Heart left ventricle (tissue), 16 donors: ENCODE data around the gene CSNK2A2. TPM values are rescaled to one million over a fixed set of nuclear protein-coding genes. Genes with fewer than 3 reads are reported as not detected.

Source experiments
- ATAC-seq, 4 donors: fragments of 200-7000 bp; cut with Tn5 transposase; one replicate each; pipeline ENCODE4 v1.9.1; 2020 to 2022; ENCODE audit warnings: moderate library complexity in 4 of 4, mild to moderate bottlenecking in 3 of 4, moderate number of reproducible peaks in 1 of 4
- DNase-seq, 5 donors: peaks; one replicate each; pipeline ENCODE4 v3.0.0-alpha.2; 2020
- H3K27ac ChIP-seq, 12 donors: fragments of 200-600 bp; sonication (generic) in 4 of 12; one replicate each; pipeline versions ENCODE4 v1.5.0 to v1.8.0; 2016 to 2022; ENCODE audit warnings: mild to moderate bottlenecking in 2 of 12
- H3K27me3 ChIP-seq, 9 donors: fragments of 200-600 bp; sonication (generic) in 2 of 9; one replicate each; pipeline versions ENCODE4 v1.5.1 to v1.8.0; 2016 to 2022; ENCODE audit warnings: mild to moderate bottlenecking in 3 of 9
- H3K36me3 ChIP-seq, 9 donors: fragments of 200-600 bp; sonication (generic) in 2 of 9; one replicate each; pipeline versions ENCODE4 v1.5.0 to v1.8.0; 2018 to 2022; ENCODE audit warnings: mild to moderate bottlenecking in 2 of 9
- H3K4me1 ChIP-seq, 12 donors: fragments of 200-600 bp; sonication (generic) in 4 of 12; one replicate each; pipeline versions ENCODE4 v1.5.0 to v1.8.0; 2016 to 2022; ENCODE audit warnings: mild to moderate bottlenecking in 3 of 12
- H3K4me3 ChIP-seq, 12 donors: fragments of 200-600 bp; sonication (generic) in 4 of 12; one replicate each; pipeline versions ENCODE4 v1.5.0 to v1.8.0; 2017 to 2022; ENCODE audit warnings: mild to moderate bottlenecking in 9 of 12, moderate library complexity in 4 of 12
- H3K9me3 ChIP-seq, 12 donors: fragments of 200-600 bp; sonication (generic) in 4 of 12; one replicate each; pipeline versions ENCODE4 v1.5.0 to v1.8.0; 2016 to 2022; ENCODE audit warnings: mild to moderate bottlenecking in 1 of 12
- CTCF ChIP-seq, 12 donors: fragments of 200-600 bp; sonication (generic) in 4 of 12; IDR thresholded peaks; one replicate each; pipeline versions ENCODE4 v1.5.0 to v1.8.0; 2018 to 2022; ENCODE audit warnings: antibody characterized with exemption in 12 of 12, mild to moderate bottlenecking in 5 of 12
- POLR2A ChIP-seq, 2 donors: fragments of 450-650 bp; IDR thresholded peaks; one replicate each; pipeline ENCODE4 v1.6.1; 2017; ENCODE audit warnings: antibody characterized with exemption in 2 of 2, mild to moderate bottlenecking in 2 of 2, moderate library complexity in 2 of 2
- WGBS, 4 donors: extraction: QIAGEN DNeasy Blood & Tissue Kit in 2 of 4; methylation state at CpG; one replicate each; pipeline versions ENCODE4 v1.1.5 to v1.1.7; 2013 to 2018; 5-methylcytosine and 5-hydroxymethylcytosine counted together
- intact Hi-C, 10 donors: fragments of 100-400 bp; cut with DNase I; formaldehyde crosslinking; loops; one replicate each; pipeline versions ENCODE4 v1.11.1 to v1.14.2; 2022
- polyA plus RNA-seq, 2 donors: library from polyadenylated mRNA; stranded (reverse); fragments of 200-250 nt; gene quantifications; one replicate each; pipeline ENCODE4 v1.2.3, GENCODE V29; 2013
- total RNA-seq, 9 donors: library from RNA; depleted of rRNA in 2 of 9; stranded (reverse); fragments of >200 nt in 2 of 9; fragmentation: NEBNext Ultra II Directional in 3 of 9; extraction: Animal tissue kit (Norgen Biotek cat#: 25700) in 3 of 9; gene quantifications; one replicate each; pipeline versions ENCODE4 v1.1.0 to v1.2.4, GENCODE V29; 2016 to 2023
- donor health status: ischemic (EF 13 %, LVEDD 7.1; RV severe dilation, severe dysfunction).
- donor health status: healthy with polysubstance abuse.
- donor health status: DM: no; HTN: yes; CAD: no.
- donor health status: DM: no; HTN: no; CAD: no.
- donor health status: ischemic (EF 25% LVEDD 6.9; RV normal size, moderate dysfunction).
- donor health status: ischemic (EF 25% LVEDD 5.7; RV mildly dilated, moderate dysfunction).
- donor health status: healthy.
- donor health status: DM: yes; HTN: yes; CAD: no.
- donor health status: ischemic (EF 35%, LVEDD 5.7; RV mildly dilated, moderate dysfunction).
- donor health status: nonischemic (EF 11% LVEDD 7.7; RV severe dilation, severe dysfunction).
- donor health status: DM: yes; HTN: yes; CAD: no.
- donor health status: PGD.
- donor health status: ischemic (EF 29% LVEDD 5.4; RV normal size, mild dysfunction).
- donor health status: nonischemic (EF 23%, LVEDD 6.1; RV moderate dilation, normal function).

Gene CSNK2A2
- total and polyA plus RNA-seq, 11 donors: 20.9 to 48.4 (median 36.4) TPM

GRCh38 chr16:58116529-58116928 is 81.4 kb downstream of the CSNK2A2 start:
- ATAC-seq (no peak), DNase-seq (no peak)
- H3K4me3 ChIP-seq: no peak overlapping the region
- peaks cover 0 to 48% (median 42%) of the 10 kb centered on the region in 9 donors for H3K36me3 ChIP-seq
- no peak for TF ChIP-seq CTCF (IDR thresholded peaks at IDR 0.05)
- TF ChIP-seq POLR2A (IDR thresholded peaks at IDR 0.05): no peak
- H3K27me3 ChIP-seq: no peaks in the 10 kb centered on the region
- 88 to 94% (median 92%) methylated on average over 6 of the region's 6 CpGs for WGBS, 4 donors
- no peaks in the 10 kb centered on the region for H3K9me3 ChIP-seq
- H3K27ac ChIP-seq: peak overlapping the region in 6 of 12 donors; percentile 41 to 77 (median 70)
- intact Hi-C loops: no loop called here
- peaks cover 16 to 73% (median 56%) of the 10 kb centered on the region in 12 donors for H3K4me1 ChIP-seq

DNA sequence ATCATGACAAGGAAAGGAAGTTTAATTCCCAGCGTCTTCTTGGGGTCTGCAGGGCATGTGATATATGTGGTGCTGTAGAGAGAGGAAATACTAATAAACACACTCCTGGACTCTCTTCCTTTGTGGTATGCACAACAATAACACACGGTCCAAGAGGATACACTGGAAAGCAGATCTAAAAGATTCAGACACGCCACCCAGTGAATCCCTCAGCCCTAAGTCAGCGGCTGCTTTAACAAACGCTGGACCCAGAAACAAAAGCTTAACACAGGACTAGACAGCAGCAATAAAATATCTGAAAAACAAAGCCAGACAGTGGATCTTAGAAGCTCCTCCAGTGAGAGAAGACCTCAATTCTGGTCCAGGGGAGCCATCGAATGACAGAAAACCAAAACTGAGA is 81.8 kb downstream of the CSNK2A2 start:
- ATAC-seq: no peak
- Histone ChIP-seq H3K36me3 (peaks cover 0 to 48% (median 42%) of the 10 kb centered on the region in 9 donors), H3K4me3 (no peak overlapping the region), H3K27ac (peak overlapping the region in 7 of 12 donors; percentile 41 to 77 (median 70)), H3K9me3 (no peaks in the 10 kb centered on the region), H3K4me1 (peaks cover 11 to 69% (median 51%) of the 10 kb centered on the region in 12 donors), H3K27me3 (no peaks in the 10 kb centered on the region)
- no peak for DNase-seq
- intact Hi-C loops: no loop called here
- no peak for TF ChIP-seq POLR2A (IDR thresholded peaks at IDR 0.05)
- no peak for TF ChIP-seq CTCF (IDR thresholded peaks at IDR 0.05)
- WGBS, 4 donors: 56 to 67% (median 59%) methylated on average over 6 of the region's 6 CpGs

- TF ChIP-seq POLR2A (IDR thresholded peaks at IDR 0.05) (no peak), CTCF (IDR thresholded peaks at IDR 0.05) (no peak)
- ATAC-seq (peak in 3 of 4 donors; percentile 34 to 73 (median 44)), DNase-seq (no peak)
- H3K4me3 ChIP-seq: peak overlapping the region in 8 of 12 donors; percentile 4 to 43 (median 35)
- 53 to 64% (median 58%) methylated on average over 22 to 23 of the region's 23 CpGs for WGBS, 4 donors
- H3K27me3 ChIP-seq: no peaks in the 10 kb centered on the region
- no peaks in the 10 kb centered on the region for H3K9me3 ChIP-seq
- peaks cover 8 to 67% (median 42%) of the 10 kb centered on the region in 12 donors for H3K4me1 ChIP-seq
- H3K27ac ChIP-seq: peak overlapping the region in 11 of 12 donors; percentile 49 to 79 (median 72)
- intact Hi-C loops: no loop called here
- H3K36me3 ChIP-seq: peaks cover 0 to 48% (median 42%) of the 10 kb centered on the region in 9 donors
Observed at GRCh38 chr16:58114827-58115825, 82.8 kb downstream of the CSNK2A2 start.

- intact Hi-C loops: no loop called here
- no peak overlapping the region for H3K27ac ChIP-seq
- peaks cover 0 to 42% (median 38%) of the 10 kb centered on the region in 9 donors for H3K36me3 ChIP-seq
- H3K4me3 ChIP-seq: no peak overlapping the region
- WGBS, 4 donors: 77 to 81% (median 78%) methylated on average over 3 of the region's 3 CpGs
- peaks cover 0 to 30% (median 13%) of the 10 kb centered on the region in 12 donors for H3K4me1 ChIP-seq
- no peak for DNase-seq
- H3K27me3 ChIP-seq: no peaks in the 10 kb centered on the region
- TF ChIP-seq CTCF (IDR thresholded peaks at IDR 0.05) (no peak), POLR2A (IDR thresholded peaks at IDR 0.05) (no peak)
- no peaks in the 10 kb centered on the region for H3K9me3 ChIP-seq
- ATAC-seq: no peak
Observed at GRCh38 chr16:58111302-58111627, 86.6 kb downstream of the CSNK2A2 start.
